Trophoblast cell (in vitro differentiated cells and primary cell): Measurements from ENCODE around the gene FATE1.

ENCODE experiments used
- DNase-seq, 2 donors: peaks; one replicate each; pipeline ENCODE4 v3.0.0-alpha.2; 2016
- H2AFZ ChIP-seq: 2 replicates; pipeline ENCODE4 v1.6.1; 2013; ENCODE audit warnings: low read length, moderate library complexity, mild to moderate bottlenecking; ENCODE audit not compliant: insufficient read depth, poor library complexity
- H2AK5ac ChIP-seq: 2 replicates; pipeline ENCODE4 v1.6.1; 2013; ENCODE audit warnings: mild to moderate bottlenecking, low read length
- H2BK120ac ChIP-seq: 2 replicates; pipeline ENCODE4 v1.6.1; 2013; ENCODE audit warnings: low read length, mild to moderate bottlenecking, moderate library complexity; ENCODE audit not compliant: insufficient read depth, poor library complexity
- H2BK12ac ChIP-seq: 2 replicates; pipeline ENCODE4 v1.6.1; 2013; ENCODE audit warnings: mild to moderate bottlenecking, low read length, moderate library complexity
- H2BK5ac ChIP-seq: 2 replicates; pipeline ENCODE4 v1.6.1; 2013; ENCODE audit warnings: low read length, low read depth, moderate library complexity, mild to moderate bottlenecking; ENCODE audit not compliant: poor library complexity
- H3K14ac ChIP-seq: 2 replicates; pipeline ENCODE4 v1.6.1; 2013; ENCODE audit warnings: mild to moderate bottlenecking, low read length
- H3K18ac ChIP-seq: 2 replicates; pipeline ENCODE4 v1.6.1; 2013; ENCODE audit warnings: mild to moderate bottlenecking, low read length
- H3K23ac ChIP-seq: 2 replicates; pipeline ENCODE4 v1.6.1; 2013; ENCODE audit warnings: low read length
- H3K27ac ChIP-seq: 2 replicates; pipeline ENCODE4 v1.5.1; 2013; ENCODE audit warnings: low read depth, mild to moderate bottlenecking, inconsistent platforms, low read length, moderate library complexity
- H3K27me3 ChIP-seq: 2 replicates; pipeline ENCODE4 v1.6.1; 2013; ENCODE audit warnings: inconsistent platforms, mild to moderate bottlenecking, low read length, moderate library complexity; ENCODE audit not compliant: insufficient read depth
- H3K36me3 ChIP-seq, 2 experiments: 1 replicate in 1 of 2; 2 replicates in 1 of 2; pipeline ENCODE4 v1.6.1; 2013; ENCODE audit warnings: low read length in 2 of 2, mild to moderate bottlenecking in 2 of 2, moderate library complexity in 1 of 2; ENCODE audit not compliant: insufficient read depth in 2 of 2, control insufficient read depth in 1 of 2
- H3K4ac ChIP-seq: 2 replicates; pipeline ENCODE4 v1.6.1; 2013; ENCODE audit warnings: low read depth, mild to moderate bottlenecking, low read length, moderate library complexity
- H3K4me1 ChIP-seq, 2 experiments: 1 replicate in 1 of 2; 2 replicates in 1 of 2; pipeline ENCODE4 v1.6.1; 2013; ENCODE audit warnings: low read length in 2 of 2, mild to moderate bottlenecking in 2 of 2, moderate library complexity in 1 of 2; ENCODE audit not compliant: insufficient read depth in 2 of 2, control insufficient read depth in 1 of 2
- H3K4me2 ChIP-seq: 2 replicates; pipeline ENCODE4 v1.6.1; 2013; ENCODE audit warnings: inconsistent platforms, mild to moderate bottlenecking, low read length, moderate library complexity
- H3K4me3 ChIP-seq: 2 replicates; pipeline ENCODE4 v1.5.1; 2013; ENCODE audit warnings: mild to moderate bottlenecking, low read depth, low read length, inconsistent platforms
- H3K79me1 ChIP-seq: one replicate; pipeline ENCODE4 v1.6.1; 2013; ENCODE audit warnings: low read length
- H3K79me2 ChIP-seq: 2 replicates; pipeline ENCODE4 v1.6.1; 2013; ENCODE audit warnings: low read length, mild to moderate bottlenecking; ENCODE audit not compliant: control insufficient read depth, insufficient read depth, poor library complexity
- H3K9ac ChIP-seq: 2 replicates; pipeline ENCODE4 v1.6.1; 2013; ENCODE audit warnings: mild to moderate bottlenecking, low read length
- H3K9me3 ChIP-seq: 2 replicates; pipeline ENCODE4 v1.6.1; 2013; ENCODE audit warnings: low read depth, mild to moderate bottlenecking, control low read depth, inconsistent platforms, low read length; ENCODE audit not compliant: insufficient read depth
- H4K12ac ChIP-seq: 2 replicates; pipeline ENCODE4 v1.6.1; 2013; ENCODE audit warnings: low read depth, mild to moderate bottlenecking, low read length, moderate library complexity
- H4K8ac ChIP-seq: 2 replicates; pipeline ENCODE4 v1.6.1; 2013; ENCODE audit warnings: low read depth, mild to moderate bottlenecking, low read length, moderate library complexity
- H4K91ac ChIP-seq: one replicate; pipeline ENCODE4 v1.6.1; 2013; ENCODE audit warnings: low read depth, mild to moderate bottlenecking, low read length, moderate library complexity
- WGBS: extraction: QIAGEN DNeasy Blood & Tissue Kit; methylation state at CpG from one replicate; pipeline ENCODE4 v1.1.7; 2013; ENCODE audit warnings: missing lambda C conversion rate; ENCODE audit not compliant: insufficient read length, insufficient coverage; ENCODE audit errors: extremely low coverage; 5-methylcytosine and 5-hydroxymethylcytosine counted together

Gene FATE1

GRCh38 chrX:151746502-151746901 is 30.7 kb downstream of the FATE1 start:
- H3K79me2 ChIP-seq = no peaks in the 10 kb centered on the region
- no peak overlapping the region for H4K91ac ChIP-seq
- H3K4me1 ChIP-seq = no peaks in the 10 kb centered on the region
- no peak overlapping the region for H4K8ac ChIP-seq
- no peak for DNase-seq
- no CpG with 5 or more reads among the region's 2 CpGs for WGBS
- H3K36me3 ChIP-seq = no peaks in the 10 kb centered on the region
- no peak overlapping the region for H3K18ac ChIP-seq
- H3K9me3 ChIP-seq = peaks cover 2% of the 10 kb centered on the region
- no peak overlapping the region for H2BK5ac ChIP-seq
- no peak overlapping the region for H3K4me3 ChIP-seq
- no peak overlapping the region for H3K9ac ChIP-seq
- no peaks in the 10 kb centered on the region for H3K27me3 ChIP-seq
- no peak overlapping the region for H2AFZ ChIP-seq
- H3K23ac ChIP-seq = no peak overlapping the region
- H3K27ac ChIP-seq = no peak overlapping the region
- H2BK120ac ChIP-seq = no peak overlapping the region
- no peak overlapping the region for H3K14ac ChIP-seq
- no peaks in the 10 kb centered on the region for H3K79me1 ChIP-seq
- no peak overlapping the region for H3K4me2 ChIP-seq
- no peak overlapping the region for H2BK12ac ChIP-seq
- H4K12ac ChIP-seq = no peak overlapping the region
- H3K4ac ChIP-seq = no peak overlapping the region
- H2AK5ac ChIP-seq = no peak overlapping the region

GRCh38 chrX:151750511-151750910 is 34.7 kb downstream of the FATE1 start:
- Histone ChIP-seq H4K8ac (no peak overlapping the region), H3K79me1 (no peaks in the 10 kb centered on the region), H3K79me2 (no peaks in the 10 kb centered on the region), H3K4me2 (no peak overlapping the region), H2BK12ac (no peak overlapping the region), H2AFZ (no peak overlapping the region), H3K18ac (no peak overlapping the region), H3K23ac (no peak overlapping the region), H3K4me3 (no peak overlapping the region), H4K91ac (no peak overlapping the region), H3K9ac (no peak overlapping the region), H2BK120ac (no peak overlapping the region), H3K9me3 (no peaks in the 10 kb centered on the region), H4K12ac (no peak overlapping the region), H2AK5ac (no peak overlapping the region), H3K36me3 (no peaks in the 10 kb centered on the region), H3K4ac (no peak overlapping the region), H3K4me1 (no peaks in the 10 kb centered on the region), H3K27me3 (no peaks in the 10 kb centered on the region), H3K27ac (no peak overlapping the region), H3K14ac (no peak overlapping the region), H2BK5ac (no peak overlapping the region)
- no peak for DNase-seq
- no CpG with 5 or more reads among the region's 5 CpGs for WGBS

GRCh38 chrX:151752847-151753246 is 37.0 kb downstream of the FATE1 start:
- H3K36me3 ChIP-seq = no peaks in the 10 kb centered on the region
- no peaks in the 10 kb centered on the region for H3K79me2 ChIP-seq
- no peak overlapping the region for H3K23ac ChIP-seq
- H3K4me2 ChIP-seq = no peak overlapping the region
- no peak overlapping the region for H2BK12ac ChIP-seq
- H3K79me1 ChIP-seq = no peaks in the 10 kb centered on the region
- no peak overlapping the region for H3K4ac ChIP-seq
- H2BK5ac ChIP-seq = no peak overlapping the region
- H3K18ac ChIP-seq = no peak overlapping the region
- H4K91ac ChIP-seq = no peak overlapping the region
- no peak overlapping the region for H3K9ac ChIP-seq
- no peak overlapping the region for H2AK5ac ChIP-seq
- no peak overlapping the region for H3K14ac ChIP-seq
- H3K9me3 ChIP-seq = no peaks in the 10 kb centered on the region
- no peak overlapping the region for H4K8ac ChIP-seq
- H2AFZ ChIP-seq = no peak overlapping the region
- no peak overlapping the region for H3K4me3 ChIP-seq
- no CpG with 5 or more reads among the region's 5 CpGs for WGBS
- no peaks in the 10 kb centered on the region for H3K4me1 ChIP-seq
- no peaks in the 10 kb centered on the region for H3K27me3 ChIP-seq
- H3K27ac ChIP-seq = no peak overlapping the region
- no peak overlapping the region for H4K12ac ChIP-seq
- no peak for DNase-seq
- H2BK120ac ChIP-seq = no peak overlapping the region

GRCh38 chrX:151753313-151754046 is 37.6 kb downstream of the FATE1 start:
- Histone ChIP-seq H3K23ac (no peak overlapping the region), H3K4me2 (peak overlapping the region; percentile 29), H2BK12ac (no peak overlapping the region), H4K12ac (no peak overlapping the region), H2BK120ac (no peak overlapping the region), H4K91ac (no peak overlapping the region), H3K79me2 (no peaks in the 10 kb centered on the region), H3K18ac (no peak overlapping the region), H3K14ac (no peak overlapping the region), H2AK5ac (no peak overlapping the region), H3K9me3 (no peaks in the 10 kb centered on the region), H3K4me1 (no peaks in the 10 kb centered on the region), H2AFZ (no peak overlapping the region), H3K4ac (no peak overlapping the region), H4K8ac (no peak overlapping the region), H3K4me3 (no peak overlapping the region), H3K27ac (no peak overlapping the region), H3K36me3 (no peaks in the 10 kb centered on the region), H3K9ac (no peak overlapping the region), H3K27me3 (no peaks in the 10 kb centered on the region), H2BK5ac (no peak overlapping the region), H3K79me1 (no peaks in the 10 kb centered on the region)
- DNase-seq = peak; percentile 36 to 66
- WGBS = no CpG with 5 or more reads among the region's 22 CpGs
